H1 (cell line): Measurements from ENCODE around the gene TMEM17. TPM values are rescaled to one million over a fixed set of nuclear protein-coding genes. Genes with fewer than 3 reads are reported as not detected.

ENCODE experiments used
- CTCF ChIA-PET: fragments of 300-600 bp; sonication (Branson Sonifier 250); formaldehyde crosslinking; loops from one replicate; lab custom pipeline; 2021; ENCODE audit not compliant: partially characterized antibody; lab: Charles Lee
- POLR2A ChIA-PET: fragments of 300-600 bp; sonication (Branson Sonifier 250); formaldehyde crosslinking; loops from one replicate; lab custom pipeline; 2021; ENCODE audit warnings: inconsistent platforms; ENCODE audit not compliant: partially characterized antibody; lab: Charles Lee
- DNase-seq, 2 experiments: peaks; one replicate each; pipeline versions ENCODE4 v3.0.0 to v3.0.0-alpha.2; 2010 to 2022; ENCODE audit warnings: low spot score in 2 of 2, low read depth in 1 of 2, mixed read lengths in 1 of 2
- FAIRE-seq: peaks from 2 replicates; lab custom pipeline; 2011; peaks lifted over from hg19 to GRCh38; lab: Jason Lieb, UNC
- H2AFZ ChIP-seq: 2 replicates; pipeline ENCODE4 v1.8.1; 2012; ENCODE audit warnings: low read length, inconsistent platforms
- H2AK5ac ChIP-seq: 2 replicates; pipeline ENCODE4 v1.6.1; 2013; ENCODE audit warnings: low read depth, low read length
- H2BK120ac ChIP-seq: replicated peaks from 2 replicates; pipeline ENCODE3; 2013; ENCODE audit warnings: low read depth, low read length, inconsistent platforms
- H2BK12ac ChIP-seq: 2 replicates; pipeline ENCODE4 v1.6.1; 2013; ENCODE audit warnings: low read depth, low read length
- H2BK15ac ChIP-seq: 2 replicates; pipeline ENCODE4 v1.6.1; 2013; ENCODE audit warnings: low read length
- H2BK20ac ChIP-seq: 2 replicates; pipeline ENCODE4 v1.6.1; 2013; ENCODE audit warnings: low read length
- H2BK5ac ChIP-seq: 2 replicates; pipeline ENCODE4 v1.6.1; 2013; ENCODE audit warnings: low read depth, low read length
- H3K14ac ChIP-seq: 2 replicates; pipeline ENCODE4 v1.6.1; 2013; ENCODE audit warnings: inconsistent platforms; ENCODE audit not compliant: insufficient read length
- H3K18ac ChIP-seq: 2 replicates; pipeline ENCODE4 v1.6.1; 2013; ENCODE audit warnings: low read length; ENCODE audit errors: extremely low read depth
- H3K23ac ChIP-seq: 2 replicates; pipeline ENCODE4 v1.6.1; 2013; ENCODE audit warnings: inconsistent platforms; ENCODE audit not compliant: insufficient read length
- H3K23me2 ChIP-seq: 2 replicates; pipeline ENCODE4 v1.6.1; 2013; ENCODE audit warnings: low read depth, low read length
- H3K27ac ChIP-seq: 2 replicates; pipeline ENCODE4 v1.6.1; 2011; ENCODE audit warnings: low read depth, low read length, inconsistent platforms
- H3K27me3 ChIP-seq, 4 experiments: replicated peaks in 1 of 4; 1 replicate in 1 of 4; 2 replicates in 3 of 4; pipeline versions ENCODE4 v1.6.1 to v1.8.1; 2011 to 2013; ENCODE audit warnings: low read length in 3 of 4, mild to moderate bottlenecking in 3 of 4, inconsistent platforms in 2 of 4, mixed read lengths in 2 of 4, moderate library complexity in 1 of 4; ENCODE audit not compliant: control insufficient read depth in 3 of 4, insufficient read depth in 3 of 4; ENCODE audit errors: extremely low read depth in 1 of 4
- H3K36me3 ChIP-seq, 4 experiments: 2 replicates each; pipeline versions ENCODE4 v1.6.1 to v1.8.1; 2011 to 2013; ENCODE audit warnings: mild to moderate bottlenecking in 4 of 4, low read length in 3 of 4, moderate library complexity in 2 of 4, control low read depth in 1 of 4, inconsistent platforms in 1 of 4; ENCODE audit not compliant: insufficient read depth in 4 of 4, control insufficient read depth in 2 of 4
- H3K4ac ChIP-seq: replicated peaks from 2 replicates; pipeline ENCODE3; 2013; ENCODE audit warnings: low read length, low read depth, mixed read lengths, inconsistent platforms; ENCODE audit not compliant: insufficient read length
- H3K4me1 ChIP-seq, 4 experiments: replicated peaks in 1 of 4; 1 replicate in 1 of 4; 2 replicates in 3 of 4; pipeline versions ENCODE4 v1.6.1 to v1.8.1; 2011 to 2013; ENCODE audit warnings: low read length in 3 of 4, inconsistent platforms in 2 of 4, mixed read lengths in 1 of 4; ENCODE audit not compliant: insufficient read depth in 4 of 4, control insufficient read depth in 3 of 4
- H3K4me2 ChIP-seq, 2 experiments: 2 replicates each; pipeline versions ENCODE4 v1.6.1 to v1.8.1; 2011 to 2013; ENCODE audit warnings: low read depth in 2 of 2, low read length in 2 of 2, control low read depth in 1 of 2, inconsistent platforms in 1 of 2, mild to moderate bottlenecking in 1 of 2; ENCODE audit not compliant: insufficient read depth in 1 of 2
- H3K4me3 ChIP-seq, 4 experiments: fragments of 200-600, 300-600 bp in 1 of 4; sonication (generic), shearing (Covaris generic), sonication (Bioruptor Twin) in 1 of 4; 2 replicates each; pipeline versions ENCODE4 v1.5.1 to v1.8.1; 2011 to 2016; ENCODE audit warnings: low read length in 4 of 4, low read depth in 3 of 4, control low read depth in 2 of 4, inconsistent platforms in 2 of 4, mild to moderate bottlenecking in 2 of 4, mixed read lengths in 1 of 4, moderate library complexity in 1 of 4; ENCODE audit not compliant: insufficient read depth in 2 of 4; ENCODE audit errors: extremely low read depth in 1 of 4
- H3K56ac ChIP-seq: replicated peaks from 2 replicates; pipeline ENCODE3; 2013; ENCODE audit warnings: low read depth, mild to moderate bottlenecking, mixed read lengths, low read length, inconsistent platforms; ENCODE audit not compliant: insufficient read length
- H3K79me1 ChIP-seq: 2 replicates; pipeline ENCODE4 v1.6.1; 2013; ENCODE audit warnings: low read depth, low read length, control low read depth
- H3K79me2 ChIP-seq, 2 experiments: 2 replicates each; pipeline versions ENCODE4 v1.6.1 to v1.8.1; 2012 to 2013; ENCODE audit warnings: low read length in 2 of 2, mild to moderate bottlenecking in 2 of 2, inconsistent platforms in 1 of 2; ENCODE audit not compliant: insufficient read depth in 2 of 2, control insufficient read depth in 1 of 2
- H3K9ac ChIP-seq, 4 experiments: replicated peaks in 1 of 4; 1 replicate in 1 of 4; 2 replicates in 3 of 4; pipeline versions ENCODE4 v1.6.1 to v1.8.1; 2011 to 2013; ENCODE audit warnings: low read depth in 3 of 4, low read length in 3 of 4, control low read depth in 2 of 4, mild to moderate bottlenecking in 2 of 4, moderate library complexity in 2 of 4, inconsistent platforms in 1 of 4; ENCODE audit errors: extremely low read depth in 1 of 4
- H3K9me3 ChIP-seq, 2 experiments: 2 replicates each; pipeline versions ENCODE4 v1.6.1 to v1.8.1; 2012 to 2013; ENCODE audit warnings: mild to moderate bottlenecking in 2 of 2, moderate library complexity in 2 of 2, control low read depth in 1 of 2, inconsistent platforms in 1 of 2, low read depth in 1 of 2, low read length in 1 of 2, mixed read lengths in 1 of 2; ENCODE audit not compliant: insufficient read depth in 2 of 2
- H4K20me1 ChIP-seq, 2 experiments: replicated peaks in 1 of 2; 2 replicates each; pipeline versions ENCODE3 to v1.8.1; 2011 to 2013; ENCODE audit warnings: inconsistent platforms in 2 of 2, low read length in 2 of 2, mild to moderate bottlenecking in 1 of 2; ENCODE audit not compliant: insufficient read depth in 2 of 2, control insufficient read depth in 1 of 2
- H4K5ac ChIP-seq: 2 replicates; pipeline ENCODE4 v1.6.1; 2013; ENCODE audit warnings: low read length, low read depth, mixed read lengths, inconsistent platforms; ENCODE audit not compliant: insufficient read length
- H4K8ac ChIP-seq: 2 replicates; pipeline ENCODE4 v1.8.0; 2013; ENCODE audit warnings: mild to moderate bottlenecking, moderate library complexity, low read length, inconsistent platforms; ENCODE audit not compliant: insufficient read depth; ENCODE audit errors: extremely low read depth
- H4K91ac ChIP-seq: replicated peaks from 2 replicates; pipeline ENCODE3; 2013; ENCODE audit warnings: low read length, mixed read lengths, inconsistent platforms; ENCODE audit not compliant: insufficient read length
- ATF3 ChIP-seq: IDR thresholded peaks from 2 replicates; pipeline ENCODE4 v1.6.1; 2011; ENCODE audit warnings: low read depth, mild to moderate bottlenecking, low read length; ENCODE audit not compliant: insufficient read depth
- BCL11A ChIP-seq, 2 experiments: IDR thresholded peaks; one replicate each; pipeline ENCODE4 v1.6.1; 2011; ENCODE audit warnings: low read depth in 2 of 2, low read length in 2 of 2, mild to moderate bottlenecking in 2 of 2
- CBX8 ChIP-seq: fragments of 300-800, 300-1000 bp; sonication (generic); IDR thresholded peaks from 2 replicates; pipeline ENCODE4 v1.7.1; 2016; ENCODE audit warnings: low read depth, low read length, borderline replicate concordance
- HDAC6 ChIP-seq: IDR thresholded peaks from one replicate; pipeline ENCODE4 v1.7.1; 2012; ENCODE audit warnings: low read depth, mild to moderate bottlenecking, inconsistent platforms, low read length, moderate library complexity
- NRF1 ChIP-seq: IDR thresholded peaks from 2 replicates; pipeline ENCODE4 v1.6.1; 2011; ENCODE audit warnings: mild to moderate bottlenecking, low read depth, low read length, improper control_type of control experiment
- PHF8 ChIP-seq: fragments of 200-600 bp; sonication (generic); conservative IDR thresholded peaks from 2 replicates; pipeline ENCODE4 v1.7.1; 2012; ENCODE audit warnings: low read depth, mild to moderate bottlenecking, inconsistent platforms, low read length, moderate library complexity
- SAP30 ChIP-seq: fragments of 300-600 bp; sonication (generic); IDR thresholded peaks from 2 replicates; pipeline ENCODE4 v1.7.1; 2012; ENCODE audit warnings: low read length, moderate library complexity, mild to moderate bottlenecking, inconsistent platforms; ENCODE audit not compliant: insufficient read depth, insufficient replicate concordance
- SRF ChIP-seq: IDR thresholded peaks from 2 replicates; pipeline ENCODE4 v1.6.1; 2011; ENCODE audit warnings: mild to moderate bottlenecking, low read depth, low read length, moderate library complexity
- WGBS, 2 experiments: shearing (Covaris generic) in 1 of 2; methylation state at CpG; one replicate each; pipeline versions ENCODE4 v1.1.6 to v1.1.7; 2013 to 2015; ENCODE audit warnings: low lambda C conversion rate in 2 of 2, mixed read lengths in 2 of 2, inconsistent platforms in 1 of 2, low coverage in 1 of 2, missing lambda C conversion rate in 1 of 2; ENCODE audit not compliant: insufficient replicate concordance in 2 of 2, insufficient coverage in 1 of 2, insufficient read length in 1 of 2; ENCODE audit errors: extremely low coverage in 1 of 2, missing lambda C conversion rate in 1 of 2; 5-methylcytosine and 5-hydroxymethylcytosine counted together
- polyA plus RNA-seq, 7 experiments: library from polyadenylated mRNA; depleted of rRNA in 3 of 7; stranded (reverse) in 5 of 7; unstranded in 2 of 7; fragments of >200 nt in 5 of 7; fragments of 200-250 nt in 2 of 7; gene quantifications; 1 replicate in 5 of 7; 2 replicates in 1 of 7; 4 replicates in 1 of 7; pipeline versions ENCODE4 v1.2.1 to v1.2.3, GENCODE V29; 2011 to 2013; ENCODE audit warnings: missing spikeins in 2 of 7, mixed read lengths in 2 of 7
- total RNA-seq: library from RNA; stranded (reverse); fragmentation: NEBNext Ultra II Directional; extraction: Animal tissue kit (Norgen Biotek cat#: 25700); gene quantifications from 2 replicates; pipeline ENCODE4 v1.2.1, GENCODE V29; 2021

TMEM17 gene
- total and polyA plus RNA-seq, 2 of the 8 experiments (the other 6 are each of a cell fraction or from before 2014, with no cell fraction given): 0.69 to 1.2 TPM

DNA sequence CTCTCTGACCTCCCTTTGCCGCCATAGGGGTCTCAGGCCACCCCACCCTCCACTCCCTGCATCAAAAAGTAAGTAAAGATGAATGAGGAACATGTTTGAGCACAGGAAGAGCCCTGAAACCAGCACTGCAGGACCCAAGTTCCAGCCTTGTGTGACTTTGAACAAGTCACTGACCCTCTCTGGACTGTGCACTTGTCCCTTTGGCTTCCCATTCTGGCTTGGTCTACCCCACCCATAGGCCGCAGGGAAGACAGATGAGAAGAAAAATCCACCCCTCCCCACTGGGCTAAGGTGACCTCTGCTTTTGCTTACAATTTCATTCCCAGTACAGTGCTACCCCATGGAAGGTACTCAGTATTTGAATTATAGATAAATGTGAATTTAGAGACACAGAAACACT, 43.8 kb downstream of the TMEM17 start:
- Histone ChIP-seq H3K23ac (no peak overlapping the region), H3K14ac (no peak overlapping the region), H4K5ac (no peak overlapping the region), H3K18ac (no peak overlapping the region), H2AFZ (no peak overlapping the region), H2BK5ac (peak overlapping the region; percentile 12; the same call in 1 of the 2 replicates), H4K20me1 (no peaks in the 10 kb centered on the region), H3K56ac (no peak overlapping the region), H3K4me1 (peaks cover 13 to 21% (median 18%) of the 10 kb centered on the region in 4 experiments), H2BK120ac (peak overlapping the region; percentile 38), H2BK20ac (peak overlapping the region; percentile 84; the same call in 1 of the 2 replicates), H3K4me2 (no peak overlapping the region), H3K4me3 (no peak overlapping the region), H2AK5ac (no peak overlapping the region)
- POLR2A ChIA-PET: no interaction called here
- no peak for FAIRE-seq
- TF ChIP-seq ATF3: no peak
- no peak for TF ChIP-seq CBX8
- TF ChIP-seq NRF1: no peak
- no peak for TF ChIP-seq SRF
- TF ChIP-seq BCL11A (IDR thresholded peaks at IDR 0.05; ENCODE audit: low read depth in 2 of 2, low read length in 2 of 2): no peak
- TF ChIP-seq PHF8: no peak
- no peak for TF ChIP-seq HDAC6
- no peak for TF ChIP-seq SAP30
- TF ChIP-seq, all 59 proteins: peak for 0
- DNase-seq: no peak
- peak overlapping the region; percentile 35; the same call in 1 of the 2 replicates for H2BK15ac ChIP-seq
- H3K79me1 ChIP-seq: no peaks in the 10 kb centered on the region
- H3K9me3 ChIP-seq: no peaks in the 10 kb centered on the region
- no peaks in the 10 kb centered on the region for H3K36me3 ChIP-seq
- no peak overlapping the region for H4K8ac ChIP-seq
- no peak overlapping the region for H3K4ac ChIP-seq
- H3K79me2 ChIP-seq: no peaks in the 10 kb centered on the region
- WGBS, 2 experiments: 88% methylated on average over 2 of the region's 2 CpGs; no CpG with 5 or more reads in 1 of the 2 experiments
- peaks cover 0 to 6% (median 0%) of the 10 kb centered on the region in 4 experiments; a peak in 3 of 7 replicates for H3K27me3 ChIP-seq
- CTCF ChIA-PET: interaction anchor here (0.7 to 4.5 kb wide), 3 partner anchors 13 to 592 kb away, joined by 3 to 27 read pairs (median 3); no protein-coding TSS in a partner anchor
- H3K9ac ChIP-seq: no peak overlapping the region
- no peak overlapping the region for H3K27ac ChIP-seq
- peak overlapping the region; percentile 79 for H4K91ac ChIP-seq
- H2BK12ac ChIP-seq: peak overlapping the region; percentile 62; the same call in 1 of the 2 replicates
- peaks cover 5% of the 10 kb centered on the region; the same call in 1 of the 2 replicates for H3K23me2 ChIP-seq
